Measurements from ENCODE around the gene APOC1.
"Not testable (repeated sequence)": the region's sequence is repeated elsewhere in the genome, so short reads cannot be mapped to it uniquely, and the experiment has no call there.

APOC1 gene

DNA sequence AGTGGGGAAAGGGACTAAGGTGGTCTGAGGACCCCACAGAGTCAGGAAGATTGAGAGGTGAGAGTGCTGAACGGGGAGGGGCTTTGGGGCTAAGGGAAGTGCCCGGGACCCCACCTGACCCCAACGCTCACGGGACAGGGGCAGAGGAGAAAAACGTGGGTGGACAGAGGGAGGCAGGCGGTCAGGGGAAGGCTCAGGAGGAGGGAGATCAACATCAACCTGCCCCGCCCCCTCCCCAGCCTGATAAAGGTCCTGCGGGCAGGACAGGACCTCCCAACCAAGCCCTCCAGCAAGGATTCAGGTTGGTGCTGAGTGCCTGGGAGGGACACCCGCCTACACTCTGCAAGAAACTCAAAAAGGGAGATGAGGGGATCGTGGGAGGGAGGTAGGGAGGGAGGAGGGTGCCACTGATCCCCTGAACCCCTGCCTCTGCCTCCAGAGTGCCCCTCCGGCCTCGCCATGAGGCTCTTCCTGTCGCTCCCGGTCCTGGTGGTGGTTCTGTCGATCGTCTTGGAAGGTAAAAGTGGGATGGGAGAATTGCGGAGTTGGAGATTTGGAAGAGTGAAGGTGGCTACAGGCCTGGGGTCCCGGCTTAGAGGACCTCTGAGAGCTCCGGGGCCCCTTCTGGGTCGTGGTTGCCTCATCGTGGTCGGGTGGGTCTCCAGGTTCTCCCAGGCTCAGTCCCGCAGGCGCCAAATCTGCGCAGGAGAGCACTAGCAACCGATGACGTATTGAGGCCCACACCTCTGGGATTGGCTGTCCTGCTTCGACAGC, at the start of gene APOC1:
Gene APOC1, plus strand, starts transcription at position 176 of the 774 bp plus-strand sequence. Its CDS starts 284 bp downstream, at position 460.
- peak; percentile 43 to 54 for DNase-seq (ENCODE audit: low read depth in 2 of 2)

GRCh38 chr19:44865196-44865767, 49.1 kb upstream of the APOC1 start:
- no peak for DNase-seq (ENCODE audit: low read depth in 2 of 2)

- no peak for DNase-seq (ENCODE audit: low read depth in 2 of 2)
Measured at GRCh38 chr19:44866664-44867063, 47.7 kb upstream of the APOC1 start.

- no peak for DNase-seq (ENCODE audit: low read depth in 2 of 2)
Measured at GRCh38 chr19:44867578-44867977, 46.8 kb upstream of the APOC1 start.

- no peak for DNase-seq (ENCODE audit: low read depth in 2 of 2)
Measured at GRCh38 chr19:44869733-44870470, 44.5 kb upstream of the APOC1 start.

GRCh38 chr19:44871809-44872208, 42.6 kb upstream of the APOC1 start:
- DNase-seq (ENCODE audit: low read depth in 2 of 2): no peak

GRCh38 chr19:44872661-44873060, 41.7 kb upstream of the APOC1 start:
- DNase-seq (ENCODE audit: low read depth in 2 of 2): no peak

DNA sequence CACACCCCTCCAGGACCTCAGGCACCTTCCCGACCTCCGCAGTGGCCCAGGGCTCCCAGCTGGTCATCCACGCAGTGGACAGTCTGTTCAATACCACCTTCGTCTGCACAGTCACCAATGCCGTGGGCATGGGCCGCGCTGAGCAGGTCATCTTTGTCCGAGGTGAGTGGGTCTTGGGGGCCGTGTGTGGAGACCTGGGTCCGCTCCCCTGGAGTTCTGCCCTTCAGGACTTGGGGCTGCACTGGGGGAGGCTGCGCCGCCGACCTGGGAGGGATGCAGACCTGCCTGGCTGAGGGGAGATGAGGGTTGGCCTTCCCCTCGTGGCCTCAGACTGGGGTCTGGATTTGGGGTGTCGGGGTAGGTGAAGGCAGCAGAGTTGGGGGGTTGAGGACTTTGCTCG, 40.1 kb upstream of the APOC1 start:
- no peak for DNase-seq (ENCODE audit: low read depth in 2 of 2)

DNA sequence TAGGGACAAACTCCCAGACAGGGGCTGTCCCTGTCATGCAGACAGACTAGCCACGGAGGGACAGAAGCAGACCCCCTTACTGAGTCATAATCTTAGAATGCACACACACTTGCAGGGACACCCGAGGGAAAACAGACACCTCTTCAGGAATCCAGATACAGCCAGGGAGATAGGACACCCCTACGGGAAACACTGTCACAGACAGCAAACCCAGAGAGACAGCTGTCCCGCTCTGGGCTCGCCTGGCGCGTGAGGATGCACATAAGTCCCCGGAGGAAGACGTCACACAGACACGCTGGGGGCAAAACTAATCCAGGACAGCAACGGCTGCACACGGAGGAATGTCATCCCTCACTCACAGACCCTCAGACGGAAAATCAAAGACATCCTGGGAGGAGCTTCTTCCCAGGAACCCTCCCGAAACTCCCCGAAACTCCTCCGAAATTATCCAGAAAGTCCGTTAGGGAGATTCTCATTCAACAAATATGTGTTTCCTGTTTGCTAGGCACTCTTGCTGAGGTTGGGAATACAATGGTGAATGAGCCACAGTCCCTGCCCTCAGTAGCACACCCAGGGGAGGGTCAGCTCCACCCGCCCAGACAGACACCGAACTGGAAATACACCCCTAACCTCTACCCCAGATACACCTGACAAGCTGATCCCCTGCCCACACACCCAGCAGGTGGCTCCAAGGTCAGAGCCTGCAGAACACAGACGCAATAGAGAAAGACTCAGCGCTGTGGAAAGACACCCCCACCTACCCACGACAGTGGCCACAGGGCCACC, 38.5 kb upstream of the APOC1 start:
- no peak for DNase-seq (ENCODE audit: low read depth in 2 of 2)

- DNase-seq (ENCODE audit: low read depth in 2 of 2): no peak
Measured at GRCh38 chr19:44876930-44877535, 37.4 kb upstream of the APOC1 start.

GRCh38 chr19:44878120-44878865, 36.1 kb upstream of the APOC1 start:
- no peak for DNase-seq (ENCODE audit: low read depth in 2 of 2)

DNA sequence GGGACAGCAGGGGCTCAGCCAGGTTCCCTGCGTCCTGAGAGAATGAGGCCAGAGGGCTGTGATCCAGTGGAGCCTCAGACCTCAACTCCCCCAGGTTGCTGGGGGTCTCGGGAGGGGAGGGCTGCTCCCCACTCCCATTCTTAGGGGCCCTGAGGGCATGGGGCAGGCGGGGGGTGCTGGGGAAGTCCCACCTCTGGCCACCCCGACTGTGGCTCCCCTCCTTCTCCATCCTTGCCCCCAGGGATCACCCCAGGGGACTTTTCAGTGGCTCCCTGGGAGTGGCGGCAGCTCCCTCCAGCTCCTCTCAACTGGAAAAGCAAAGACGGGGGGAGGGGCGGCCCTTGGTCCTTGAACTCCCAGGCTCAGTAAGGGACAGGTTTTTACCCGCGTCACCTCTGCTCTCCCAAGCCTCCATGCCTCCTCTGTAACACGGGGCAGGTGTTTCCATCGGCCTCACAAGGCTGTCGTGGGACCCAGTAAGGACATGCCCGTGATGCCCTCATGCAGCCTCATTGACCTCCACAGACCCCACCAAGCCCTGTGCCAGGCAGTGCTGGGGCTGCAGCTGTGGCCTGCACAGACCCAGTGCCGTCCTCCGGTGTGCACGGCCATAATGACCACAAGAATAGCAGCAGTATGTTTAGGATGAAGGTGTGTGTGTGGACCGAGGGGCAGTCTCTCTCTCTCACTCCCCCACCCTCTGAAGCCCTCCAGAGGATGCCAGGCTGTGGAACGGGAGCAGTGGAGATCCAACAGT, 34.9 kb upstream of the APOC1 start:
- DNase-seq (ENCODE audit: low read depth in 2 of 2): no peak

DNA sequence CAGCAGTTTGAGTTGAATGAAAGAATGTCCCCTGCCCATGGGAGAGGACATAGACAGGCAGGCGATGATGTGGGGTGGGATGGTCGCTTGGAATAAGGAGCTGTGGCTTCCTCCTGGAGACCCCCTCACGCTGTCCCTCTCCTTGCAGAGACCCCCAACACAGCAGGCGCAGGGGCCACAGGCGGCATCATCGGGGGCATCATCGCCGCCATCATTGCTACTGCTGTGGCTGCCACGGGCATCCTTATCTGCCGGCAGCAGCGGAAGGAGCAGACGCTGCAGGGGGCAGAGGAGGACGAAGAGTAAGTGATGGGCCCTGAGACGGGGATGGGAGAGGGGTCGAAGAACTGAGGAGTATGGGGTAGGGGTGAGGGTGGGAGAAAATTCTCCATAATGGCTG, 32.3 kb upstream of the APOC1 start:
- DNase-seq (ENCODE audit: low read depth in 2 of 2): no peak

GRCh38 chr19:44882619-44883397, 31.6 kb upstream of the APOC1 start:
- not testable (repeated sequence) for DNase-seq (ENCODE audit: low read depth in 2 of 2)

DNA sequence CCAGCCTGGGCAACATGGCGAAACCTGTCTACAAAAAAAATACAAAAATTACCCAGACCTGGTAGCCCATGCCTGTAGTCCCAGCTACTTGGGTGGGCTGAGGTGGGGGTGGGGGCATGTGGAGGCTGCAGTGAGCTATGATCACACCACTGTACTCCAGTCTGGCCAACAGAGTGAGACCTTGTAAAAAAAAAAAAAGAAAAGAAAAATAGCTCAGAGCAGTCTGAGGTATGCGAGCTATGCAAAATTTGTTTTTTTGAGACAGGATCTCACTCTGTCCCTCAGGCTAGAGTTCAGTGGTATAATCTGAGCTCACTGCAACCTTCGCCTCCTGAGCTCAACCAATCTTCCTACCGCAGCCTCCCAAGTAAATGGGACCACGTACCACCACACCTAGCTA, 30.5 kb upstream of the APOC1 start:
- no peak for DNase-seq (ENCODE audit: low read depth in 2 of 2)

GRCh38 chr19:44884566-44884965, 29.8 kb upstream of the APOC1 start:
- DNase-seq (ENCODE audit: low read depth in 2 of 2): no peak

GRCh38 chr19:44886141-44886540, 28.3 kb upstream of the APOC1 start:
- DNase-seq (ENCODE audit: low read depth in 2 of 2): no peak

DNA sequence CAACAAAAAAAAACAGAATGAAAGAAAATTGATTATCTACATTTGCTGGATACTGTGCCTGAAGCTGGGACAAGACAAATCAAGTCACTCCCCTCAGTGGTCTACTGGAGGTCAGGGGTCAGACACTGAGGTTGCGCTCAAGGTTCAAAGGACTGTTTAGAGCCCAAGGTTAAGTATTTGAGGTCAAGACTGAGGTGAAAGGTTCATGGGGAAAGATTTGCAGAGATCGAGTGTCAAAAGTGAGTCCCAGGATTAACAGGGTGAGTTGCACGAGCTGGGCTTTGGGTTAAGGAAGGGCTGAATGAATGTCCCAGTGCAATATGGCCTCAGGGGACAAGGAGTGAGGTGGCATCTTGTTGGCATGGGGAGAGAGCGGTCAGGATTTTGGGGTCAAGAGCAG, 26.8 kb upstream of the APOC1 start:
- no peak for DNase-seq (ENCODE audit: low read depth in 2 of 2)

- not testable (repeated sequence) for DNase-seq (ENCODE audit: low read depth in 2 of 2)
Measured at GRCh38 chr19:44888335-44888734, 26.1 kb upstream of the APOC1 start.

Measured in stimulated activated CD8-positive, alpha-beta memory T cell treated with anti-CD3 and anti-CD28 coated beads, Interleukin-15, amount 100 ng/mL, for 4 hours (primary cell).